Activated naive CD4-positive, alpha-beta T cell treated with anti-CD3 and anti-CD28 coated beads, Interleukin-2, amount 10 ng/mL, durations not matched to agents 7 days and 5 days (primary cell): Measurements from ENCODE around the gene GLCCI1.
"Not testable (repeated sequence)": the region's sequence is repeated elsewhere in the genome, so short reads cannot be mapped to it uniquely, and the experiment has no call there.

ENCODE experiments used
- CTCF ChIA-PET: fragments of 350-600 bp; sonication (Branson Sonifier 250); formaldehyde crosslinking; loops from one replicate; lab custom pipeline; 2021; ENCODE audit warnings: antibody characterized with exemption; lab: Charles Lee
- DNase-seq: peaks from one replicate; pipeline ENCODE4 v3.0.0-alpha.2; 2020
- H3K27ac Mint-ChIP-seq: one replicate; pipeline ENCODE4 v1.8.0; 2021; ENCODE audit warnings: mild to moderate bottlenecking, moderate library complexity, mixed read lengths
- H3K27me3 Mint-ChIP-seq: one replicate; pipeline ENCODE4 v1.8.0; 2021; ENCODE audit warnings: mild to moderate bottlenecking, mixed read lengths
- H3K36me3 Mint-ChIP-seq: one replicate; pipeline ENCODE4 v1.8.0; 2021; ENCODE audit warnings: mixed read lengths
- H3K4me1 Mint-ChIP-seq: one replicate; pipeline ENCODE4 v1.8.0; 2021; ENCODE audit warnings: mixed read lengths
- H3K4me3 Mint-ChIP-seq: one replicate; pipeline ENCODE4 v1.8.0; 2021; ENCODE audit warnings: mild to moderate bottlenecking, moderate library complexity, mixed read lengths
- H3K9me3 Mint-ChIP-seq: one replicate; pipeline ENCODE4 v1.8.0; 2021; ENCODE audit warnings: mixed read lengths

Gene GLCCI1

GRCh38 chr7:8018961-8019360 lies 50.4 kb downstream of the GLCCI1 start:
- Mint-ChIP-seq H3K27me3 (no peaks in the 10 kb centered on the region), H3K27ac (no peak overlapping the region), H3K36me3 (peaks cover 8% of the 10 kb centered on the region), H3K9me3 (no peaks in the 10 kb centered on the region), H3K4me1 (peaks cover 14% of the 10 kb centered on the region), H3K4me3 (no peak overlapping the region)
- DNase-seq, result no peak
- CTCF ChIA-PET, result interaction anchor here (0.7 to 0.9 kb wide), 2 partner anchors 17 to 171 kb away, joined by 3 read pairs; no protein-coding TSS in a partner anchor

- H3K9me3 Mint-ChIP-seq, result peaks cover 20% of the 10 kb centered on the region
- peaks cover 37% of the 10 kb centered on the region for H3K36me3 Mint-ChIP-seq
- no peaks in the 10 kb centered on the region for H3K27me3 Mint-ChIP-seq
- CTCF ChIA-PET, result no interaction called here
- no peak for DNase-seq
- no peak overlapping the region for H3K27ac Mint-ChIP-seq
- no peak overlapping the region for H3K4me3 Mint-ChIP-seq
- H3K4me1 Mint-ChIP-seq, result no peaks in the 10 kb centered on the region
Measured at GRCh38 chr7:8022628-8023027, 54.0 kb downstream of the GLCCI1 start.

GRCh38 chr7:8035192-8035591 lies 66.6 kb downstream of the GLCCI1 start:
- H3K4me1 Mint-ChIP-seq, result peaks cover 9% of the 10 kb centered on the region

DNA sequence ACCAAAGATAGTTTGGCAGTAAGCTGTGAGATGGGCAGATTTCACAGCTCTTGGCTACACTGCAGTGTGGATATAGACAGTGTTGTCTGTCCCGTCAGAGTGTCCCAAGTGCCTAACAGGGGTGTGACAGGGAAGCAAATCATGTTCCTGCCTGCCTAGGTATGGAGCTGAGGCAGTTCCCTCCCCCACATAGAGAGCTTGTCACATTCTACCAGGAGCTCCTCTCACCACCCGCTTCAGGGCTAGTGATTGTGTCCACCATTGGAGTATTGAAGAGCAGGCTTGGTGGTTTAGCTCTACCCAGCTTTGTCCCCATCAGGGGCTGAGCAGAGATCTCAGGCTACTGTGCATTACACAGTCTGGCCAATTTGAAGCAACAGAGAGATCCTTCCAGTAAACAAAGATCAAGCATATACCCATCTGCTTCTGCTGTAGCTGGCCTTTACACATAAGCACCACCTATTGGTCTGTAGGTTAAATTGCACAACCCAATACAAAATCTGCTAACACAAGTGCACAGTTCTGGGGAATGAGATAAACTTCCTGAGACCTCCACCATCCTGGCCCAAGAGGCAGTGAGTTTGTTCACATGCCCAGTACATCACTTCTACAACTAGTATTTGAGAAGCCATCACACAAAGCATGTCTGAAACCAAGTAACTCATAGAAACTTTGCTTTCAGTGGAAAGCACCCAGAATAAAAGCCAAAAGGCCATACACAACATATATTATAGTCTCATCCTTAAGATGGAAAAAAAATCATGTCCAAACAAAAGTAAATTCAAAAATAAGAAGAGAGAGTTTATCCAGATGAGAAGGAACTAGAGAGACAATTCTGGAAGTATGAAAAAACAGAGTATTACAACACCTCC lies 67.3 kb downstream of the GLCCI1 start:
- H3K4me1 Mint-ChIP-seq, result peaks cover 12% of the 10 kb centered on the region
- H3K27ac Mint-ChIP-seq, result no peak overlapping the region
- H3K9me3 Mint-ChIP-seq, result peaks cover 4% of the 10 kb centered on the region
- H3K4me3 Mint-ChIP-seq, result no peak overlapping the region
- CTCF ChIA-PET, result interaction anchor here (0.5 to 3.6 kb wide), 17 partner anchors 12 to 354 kb away, joined by 3 to 27 read pairs (median 4); partner anchors contain the start of gene GLCCI1
- peaks cover 23% of the 10 kb centered on the region for H3K36me3 Mint-ChIP-seq
- no peak for DNase-seq
- no peaks in the 10 kb centered on the region for H3K27me3 Mint-ChIP-seq

More at GRCh38 chr7:8035192-8035591, 66.6 kb downstream of the GLCCI1 start:
- DNase-seq, result no peak
- H3K9me3 Mint-ChIP-seq, result peaks cover 4% of the 10 kb centered on the region
- CTCF ChIA-PET, result interaction anchor here (0.6 to 3.6 kb wide), 16 partner anchors 12 to 354 kb away, joined by 3 to 27 read pairs (median 4); partner anchors contain the start of gene GLCCI1
- H3K4me3 Mint-ChIP-seq, result no peak overlapping the region
- H3K36me3 Mint-ChIP-seq, result peaks cover 21% of the 10 kb centered on the region
- H3K27ac Mint-ChIP-seq, result no peak overlapping the region
- no peaks in the 10 kb centered on the region for H3K27me3 Mint-ChIP-seq

DNA sequence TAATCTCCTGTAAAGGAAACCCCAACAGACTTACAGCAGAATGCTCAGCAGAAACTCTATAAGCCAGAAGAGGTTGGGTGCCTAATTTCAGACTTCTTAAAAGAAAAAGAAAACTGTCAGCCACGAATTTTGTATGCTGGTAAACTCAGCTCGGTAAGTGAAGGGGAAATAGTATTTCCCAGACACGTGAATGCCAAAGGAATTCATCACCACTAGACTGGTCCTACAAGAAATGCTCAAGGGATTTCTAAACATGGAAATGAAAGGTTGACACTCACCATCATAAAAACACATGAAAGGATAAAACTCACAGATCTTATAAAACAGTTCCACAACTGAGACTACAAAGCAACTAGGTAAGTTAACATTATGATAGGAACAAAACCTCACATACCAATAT lies 68.6 kb downstream of the GLCCI1 start:
- Mint-ChIP-seq H3K9me3 (peaks cover 4% of the 10 kb centered on the region), H3K4me3 (no peak overlapping the region), H3K4me1 (peaks cover 13% of the 10 kb centered on the region), H3K27me3 (no peaks in the 10 kb centered on the region), H3K36me3 (peaks cover 27% of the 10 kb centered on the region), H3K27ac (no peak overlapping the region)
- CTCF ChIA-PET, result interaction anchor here (2.7 to 3.6 kb wide), 2 partner anchors 153 to 356 kb away, joined by 20 to 27 read pairs; no protein-coding TSS in a partner anchor
- DNase-seq, result no peak

DNA sequence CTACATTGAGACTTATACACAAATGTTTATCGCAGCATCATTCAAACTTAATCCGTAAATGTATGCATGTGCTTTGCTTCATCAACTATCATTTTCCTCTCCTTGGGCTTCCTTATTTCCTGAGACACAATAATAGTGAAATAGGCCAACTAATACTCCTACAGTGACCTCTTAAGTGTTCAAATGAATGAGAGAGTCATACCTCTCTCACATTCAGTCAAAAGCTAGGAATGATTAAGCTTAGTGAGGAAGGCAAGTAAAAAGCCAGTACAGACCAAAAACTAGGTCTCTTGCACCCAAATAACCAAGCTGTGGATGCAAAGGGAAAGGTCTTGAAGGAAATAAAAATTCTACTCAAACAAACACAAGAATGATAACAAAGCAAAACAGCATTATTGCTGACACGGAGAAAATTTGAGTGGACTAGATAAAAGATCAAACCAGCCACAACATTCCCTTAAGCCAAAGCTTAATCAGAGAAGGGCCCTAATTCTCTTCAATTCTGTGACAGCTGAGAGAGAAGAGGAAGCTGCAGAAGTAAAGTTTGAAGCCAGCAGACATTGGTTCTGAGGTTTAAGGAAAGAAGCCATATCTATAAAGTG lies 72.3 kb downstream of the GLCCI1 start:
- H3K27ac Mint-ChIP-seq, result no peak overlapping the region
- CTCF ChIA-PET, result interaction anchor here (1.0 to 1.2 kb wide), 2 partner anchors 71 to 360 kb away, joined by 3 to 4 read pairs; no protein-coding TSS in a partner anchor
- H3K36me3 Mint-ChIP-seq, result peaks cover 47% of the 10 kb centered on the region

GRCh38 chr7:8042796-8043535 lies 74.4 kb downstream of the GLCCI1 start:
- peaks cover 1% of the 10 kb centered on the region for H3K9me3 Mint-ChIP-seq
- H3K27ac Mint-ChIP-seq, result no peak overlapping the region
- CTCF ChIA-PET, result no interaction called here
- H3K36me3 Mint-ChIP-seq, result peaks cover 34% of the 10 kb centered on the region
- peaks cover 41% of the 10 kb centered on the region for H3K4me1 Mint-ChIP-seq
- no peak overlapping the region for H3K4me3 Mint-ChIP-seq
- H3K27me3 Mint-ChIP-seq, result no peaks in the 10 kb centered on the region
- DNase-seq, result no peak

More for the DNA sequence above, 72.3 kb downstream of the GLCCI1 start:
- DNase-seq, result no peak
- no peaks in the 10 kb centered on the region for H3K27me3 Mint-ChIP-seq
- H3K9me3 Mint-ChIP-seq, result peaks cover 6% of the 10 kb centered on the region
- H3K4me1 Mint-ChIP-seq, result peaks cover 31% of the 10 kb centered on the region
- no peak overlapping the region for H3K4me3 Mint-ChIP-seq

DNA sequence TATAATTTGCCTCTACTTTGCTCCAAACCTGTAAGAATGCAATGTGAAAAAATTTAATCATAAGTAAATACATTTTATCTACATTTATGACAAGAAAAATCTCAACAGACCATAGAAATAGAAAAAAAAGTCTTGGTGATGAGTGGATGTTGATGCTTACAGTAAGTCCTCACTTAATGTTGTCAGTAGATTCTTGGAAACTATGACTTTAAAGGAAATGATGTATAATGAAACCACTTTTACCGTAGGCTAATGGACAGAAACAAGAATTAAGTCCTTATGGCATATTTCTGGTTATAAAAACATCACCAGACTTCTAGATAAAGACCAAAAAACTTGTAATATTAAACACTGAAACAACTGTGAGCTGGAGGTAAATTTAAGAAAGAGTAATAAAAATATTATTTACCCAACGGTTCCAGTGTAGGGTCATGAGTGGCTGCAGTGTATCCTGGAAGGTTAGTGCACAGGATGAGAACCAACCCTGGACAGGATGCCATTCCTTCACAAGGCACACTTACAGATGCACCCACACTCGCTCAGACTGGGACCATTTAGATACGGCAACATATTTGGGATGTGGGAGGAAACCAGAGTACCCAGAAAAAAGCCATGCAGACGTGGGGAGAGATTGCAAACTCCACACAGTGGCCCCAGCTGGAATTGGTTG lies 76.3 kb downstream of the GLCCI1 start:
- Mint-ChIP-seq H3K4me1 (peaks cover 47% of the 10 kb centered on the region), H3K9me3 (peaks cover 1% of the 10 kb centered on the region), H3K27ac (peak overlapping the region; percentile 62), H3K36me3 (peaks cover 38% of the 10 kb centered on the region), H3K4me3 (no peak overlapping the region), H3K27me3 (no peaks in the 10 kb centered on the region)
- no peak for DNase-seq
- CTCF ChIA-PET, result interaction anchor here (0.9 kb wide), 1 partner anchor 364 kb away, joined by 3 read pairs; no protein-coding TSS in a partner anchor

GRCh38 chr7:8048067-8048466 lies 79.5 kb downstream of the GLCCI1 start:
- H3K36me3 Mint-ChIP-seq, result peaks cover 24% of the 10 kb centered on the region
- not testable (repeated sequence) for H3K27ac Mint-ChIP-seq, DNase-seq, H3K4me3 Mint-ChIP-seq, H3K9me3 Mint-ChIP-seq, H3K27me3 Mint-ChIP-seq
- CTCF ChIA-PET, result interaction anchor here (1.1 kb wide), 1 partner anchor 13 kb away, joined by 4 read pairs; no protein-coding TSS in a partner anchor
- H3K4me1 Mint-ChIP-seq, result peaks cover 40% of the 10 kb centered on the region

DNA sequence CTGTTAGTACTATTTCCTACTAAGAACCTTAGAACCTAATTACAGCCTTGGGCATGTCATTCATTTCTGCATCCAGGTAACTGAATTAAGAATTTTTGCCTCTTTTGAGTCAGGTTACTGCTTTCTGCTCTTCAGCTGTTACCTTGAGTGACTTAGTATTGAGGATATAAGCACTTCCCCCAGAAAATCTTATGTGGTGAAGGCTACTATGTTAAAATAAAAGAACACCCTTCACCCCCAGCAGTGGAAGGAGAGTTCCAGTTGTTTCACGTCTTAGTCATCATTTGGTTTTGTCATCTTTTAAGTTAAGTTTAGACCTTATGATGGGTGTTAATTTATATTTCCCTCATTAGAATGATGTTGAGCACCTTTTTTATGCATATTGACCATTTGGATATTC lies 82.8 kb downstream of the GLCCI1 start:
- Mint-ChIP-seq H3K4me1 (peaks cover 14% of the 10 kb centered on the region), H3K4me3 (no peak overlapping the region), H3K27ac (no peak overlapping the region), H3K9me3 (no peaks in the 10 kb centered on the region), H3K36me3 (peaks cover 15% of the 10 kb centered on the region), H3K27me3 (no peaks in the 10 kb centered on the region)
- CTCF ChIA-PET, result interaction anchor here (0.7 kb wide), 1 partner anchor 15 kb away, joined by 4 read pairs; no protein-coding TSS in a partner anchor
- no peak for DNase-seq

- peaks cover 14% of the 10 kb centered on the region for H3K36me3 Mint-ChIP-seq
- no peaks in the 10 kb centered on the region for H3K9me3 Mint-ChIP-seq
- H3K27me3 Mint-ChIP-seq, result no peaks in the 10 kb centered on the region
- H3K4me3 Mint-ChIP-seq, result no peak overlapping the region
- H3K4me1 Mint-ChIP-seq, result peaks cover 10% of the 10 kb centered on the region
- CTCF ChIA-PET, result interaction anchor here (0.7 kb wide), 1 partner anchor 15 kb away, joined by 4 read pairs; no protein-coding TSS in a partner anchor
- H3K27ac Mint-ChIP-seq, result no peak overlapping the region
- DNase-seq, result no peak
Measured at GRCh38 chr7:8051998-8052397, 83.4 kb downstream of the GLCCI1 start.

DNA sequence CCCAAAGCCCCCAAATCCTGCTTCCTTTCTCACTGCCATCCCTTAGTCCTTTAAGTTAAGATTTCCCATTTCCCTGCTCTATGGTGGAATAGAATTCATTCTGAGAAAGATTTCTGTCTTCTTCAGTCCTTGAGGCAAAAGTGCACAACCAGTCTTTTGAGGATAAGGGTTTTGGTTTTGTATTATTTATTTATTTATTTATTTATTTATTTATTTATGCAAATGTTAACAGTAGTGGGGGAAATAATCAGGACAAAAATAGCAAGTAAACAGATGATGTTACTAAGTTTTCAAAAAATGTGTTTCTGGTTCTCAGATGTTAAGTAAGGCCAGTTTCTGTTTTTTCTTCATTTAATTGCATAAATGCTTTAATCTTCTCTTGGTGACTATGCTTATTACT lies 84.2 kb downstream of the GLCCI1 start:
- H3K9me3 Mint-ChIP-seq, result no peaks in the 10 kb centered on the region
- CTCF ChIA-PET, result no interaction called here
- H3K4me1 Mint-ChIP-seq, result peaks cover 7% of the 10 kb centered on the region
- no peak overlapping the region for H3K27ac Mint-ChIP-seq
- H3K4me3 Mint-ChIP-seq, result no peak overlapping the region
- no peak for DNase-seq
- peaks cover 15% of the 10 kb centered on the region for H3K36me3 Mint-ChIP-seq
- H3K27me3 Mint-ChIP-seq, result no peaks in the 10 kb centered on the region

DNA sequence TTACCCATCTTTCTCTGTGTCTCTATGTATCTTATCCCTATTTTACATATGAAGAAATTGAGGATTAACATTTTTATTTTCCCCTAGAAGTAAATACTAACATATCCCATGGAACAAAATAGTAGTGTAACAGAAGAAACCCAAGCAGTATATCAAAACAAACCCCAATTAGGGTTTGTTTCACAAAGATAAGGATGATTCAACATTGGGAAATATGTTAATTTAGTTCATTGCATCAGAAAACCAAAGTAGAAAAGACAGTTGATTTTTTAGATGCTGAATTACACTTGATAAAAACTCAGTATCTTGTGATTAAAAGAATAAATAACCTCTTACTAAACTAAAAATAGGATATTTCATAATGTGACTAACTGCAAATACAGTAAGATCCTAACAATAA lies 87.8 kb downstream of the GLCCI1 start:
- H3K27ac Mint-ChIP-seq, result no peak overlapping the region
- H3K4me1 Mint-ChIP-seq, result no peaks in the 10 kb centered on the region
- H3K9me3 Mint-ChIP-seq, result no peaks in the 10 kb centered on the region
- DNase-seq, result no peak
- no peak overlapping the region for H3K4me3 Mint-ChIP-seq
- CTCF ChIA-PET, result no interaction called here
- no peaks in the 10 kb centered on the region for H3K27me3 Mint-ChIP-seq
- H3K36me3 Mint-ChIP-seq, result peaks cover 18% of the 10 kb centered on the region
